IPS DF 6.9 (cell line): ENCODE data around the gene CNOT10.
A peak's percentile ranks its signal among the peaks of the same experiment; 100 is the strongest.
"Not testable (repeated sequence)": the region's sequence is repeated elsewhere in the genome, so short reads cannot be mapped to it uniquely, and the experiment has no call there.

ENCODE experiments used
- DNase-seq: peaks from one replicate; pipeline ENCODE4 v3.0.0-alpha.2; 2013; ENCODE audit warnings: low read depth, low spot score
- H3K27ac ChIP-seq: one replicate; pipeline ENCODE4 v1.5.1; 2013; ENCODE audit warnings: low read length, control low read depth
- H3K27me3 ChIP-seq: 2 replicates; pipeline ENCODE4 v1.6.1; 2013; ENCODE audit warnings: mild to moderate bottlenecking, low read length; ENCODE audit not compliant: control insufficient read depth, insufficient read depth
- H3K36me3 ChIP-seq: 2 replicates; pipeline ENCODE4 v1.6.1; 2013; ENCODE audit warnings: low read length; ENCODE audit not compliant: control insufficient read depth, insufficient read depth
- H3K4me1 ChIP-seq: 2 replicates; pipeline ENCODE4 v1.6.1; 2013; ENCODE audit warnings: low read length; ENCODE audit not compliant: control insufficient read depth, insufficient read depth
- H3K4me3 ChIP-seq: 2 replicates; pipeline ENCODE4 v1.5.1; 2013; ENCODE audit warnings: mild to moderate bottlenecking, low read length
- H3K9me3 ChIP-seq: 2 replicates; pipeline ENCODE4 v1.6.1; 2013; ENCODE audit warnings: low read length, inconsistent platforms; ENCODE audit not compliant: control insufficient read depth, insufficient read depth
- WGBS: extraction: QIAGEN DNeasy Blood & Tissue Kit; methylation state at CpG from one replicate; pipeline ENCODE4 v1.1.7; 2013; ENCODE audit warnings: mixed read lengths, missing lambda C conversion rate; ENCODE audit not compliant: insufficient read length, insufficient coverage; 5-methylcytosine and 5-hydroxymethylcytosine counted together

CNOT10 gene, protein sequence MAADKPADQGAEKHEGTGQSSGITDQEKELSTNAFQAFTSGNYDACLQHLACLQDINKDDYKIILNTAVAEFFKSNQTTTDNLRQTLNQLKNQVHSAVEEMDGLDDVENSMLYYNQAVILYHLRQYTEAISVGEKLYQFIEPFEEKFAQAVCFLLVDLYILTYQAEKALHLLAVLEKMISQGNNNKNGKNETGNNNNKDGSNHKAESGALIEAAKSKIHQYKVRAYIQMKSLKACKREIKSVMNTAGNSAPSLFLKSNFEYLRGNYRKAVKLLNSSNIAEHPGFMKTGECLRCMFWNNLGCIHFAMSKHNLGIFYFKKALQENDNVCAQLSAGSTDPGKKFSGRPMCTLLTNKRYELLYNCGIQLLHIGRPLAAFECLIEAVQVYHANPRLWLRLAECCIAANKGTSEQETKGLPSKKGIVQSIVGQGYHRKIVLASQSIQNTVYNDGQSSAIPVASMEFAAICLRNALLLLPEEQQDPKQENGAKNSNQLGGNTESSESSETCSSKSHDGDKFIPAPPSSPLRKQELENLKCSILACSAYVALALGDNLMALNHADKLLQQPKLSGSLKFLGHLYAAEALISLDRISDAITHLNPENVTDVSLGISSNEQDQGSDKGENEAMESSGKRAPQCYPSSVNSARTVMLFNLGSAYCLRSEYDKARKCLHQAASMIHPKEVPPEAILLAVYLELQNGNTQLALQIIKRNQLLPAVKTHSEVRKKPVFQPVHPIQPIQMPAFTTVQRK

DNA sequence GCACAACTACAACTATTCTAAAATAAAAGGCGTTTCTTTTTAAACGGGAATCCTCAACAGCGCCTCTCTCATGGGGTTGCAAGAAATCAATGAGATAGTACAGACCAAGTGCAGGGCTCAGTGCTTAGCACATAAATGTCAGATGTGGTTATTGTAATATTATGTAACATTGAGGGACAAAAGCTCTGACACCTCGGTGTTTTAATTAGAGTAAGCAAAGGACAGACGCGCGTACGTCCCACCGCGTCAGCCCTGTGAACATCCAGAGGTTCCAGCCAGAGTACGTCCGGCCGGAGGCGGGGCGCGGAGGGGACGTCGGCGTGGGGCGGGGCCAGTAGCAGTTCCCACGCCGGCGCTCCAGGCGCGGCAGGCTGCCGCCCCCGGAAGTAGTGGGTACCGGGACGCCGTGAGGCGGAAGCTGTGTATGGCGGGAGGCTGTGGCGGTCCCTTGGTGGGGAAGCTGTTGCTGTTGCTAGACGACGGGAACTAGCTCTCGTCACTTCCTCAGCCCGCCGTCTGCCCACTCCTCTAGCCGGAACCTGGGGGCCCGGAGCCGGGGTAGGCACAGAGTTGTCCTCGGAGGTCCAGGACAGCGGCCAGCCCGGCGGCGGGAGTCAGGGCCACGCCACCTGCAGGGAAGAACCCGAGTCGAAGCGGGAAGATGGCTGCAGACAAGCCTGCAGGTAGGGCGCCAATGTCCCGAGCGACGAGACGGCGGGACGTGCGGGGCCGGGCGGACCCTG lies at the start of gene CNOT10:
Gene CNOT10 (plus strand): TSS at position 389 of the 743 bp plus-strand sequence. CDS start 273 bp downstream, at position 662.
- Histone ChIP-seq H3K27ac (no peak within 1 kb of the TSS), H3K27me3 (no peaks in the 10 kb centered on the region), H3K36me3 (no peaks in the 10 kb centered on the region), H3K9me3 (no peaks in the 10 kb centered on the region), H3K4me3 (peak within 1 kb of the TSS; percentile 87), H3K4me1 (no peaks in the 10 kb centered on the region; the same call in 1 of the 2 replicates)
- no CpG with 5 or more reads among the region's 60 CpGs for WGBS
- DNase-seq: peak; percentile 83

- Histone ChIP-seq H3K27me3 (no peaks in the 10 kb centered on the region), H3K27ac (no peak overlapping the region), H3K4me3 (no peak overlapping the region), H3K36me3 (no peaks in the 10 kb centered on the region), H3K4me1 (no peaks in the 10 kb centered on the region), H3K9me3 (no peaks in the 10 kb centered on the region)
- DNase-seq: no peak
- WGBS: 100% methylated on average over 1 of the region's 3 CpGs
Measured at GRCh38 chr3:32640939-32641338, 44.0 kb upstream of the CNOT10 start.

DNA sequence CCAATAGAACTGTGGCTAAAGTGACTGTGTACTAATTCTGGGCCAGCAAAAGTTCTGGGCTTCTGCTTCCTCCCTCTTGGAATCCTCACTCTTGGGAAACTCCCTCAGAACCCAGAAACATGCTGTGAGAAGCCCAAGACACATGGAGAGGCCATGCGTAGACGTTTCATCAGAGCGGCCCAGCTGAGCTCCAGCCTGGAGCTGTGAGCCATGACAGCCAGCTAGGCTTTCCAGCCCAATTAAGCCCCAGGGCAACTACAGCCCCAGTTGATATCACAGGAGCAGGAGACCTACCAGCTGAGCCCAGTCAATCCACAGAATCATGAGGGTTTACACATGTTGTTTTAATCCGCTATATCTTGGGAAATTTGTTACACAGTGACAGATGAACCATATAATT lies 43.6 kb upstream of the CNOT10 start:
- no peak overlapping the region for H3K27ac ChIP-seq
- no CpG with 5 or more reads among the region's 4 CpGs for WGBS
- no peak overlapping the region for H3K4me3 ChIP-seq
- H3K27me3 ChIP-seq: no peaks in the 10 kb centered on the region
- H3K4me1 ChIP-seq: no peaks in the 10 kb centered on the region
- DNase-seq: no peak
- no peaks in the 10 kb centered on the region for H3K36me3 ChIP-seq
- no peaks in the 10 kb centered on the region for H3K9me3 ChIP-seq

GRCh38 chr3:32643354-32643753 lies 41.6 kb upstream of the CNOT10 start:
- no peaks in the 10 kb centered on the region for H3K27me3 ChIP-seq
- no peaks in the 10 kb centered on the region for H3K36me3 ChIP-seq
- no peak overlapping the region for H3K27ac ChIP-seq
- no peaks in the 10 kb centered on the region for H3K4me1 ChIP-seq
- H3K4me3 ChIP-seq: no peak overlapping the region
- no CpG with 5 or more reads among the region's 4 CpGs for WGBS
- no peaks in the 10 kb centered on the region for H3K9me3 ChIP-seq
- no peak for DNase-seq

- H3K36me3 ChIP-seq: no peaks in the 10 kb centered on the region
- no peaks in the 10 kb centered on the region for H3K27me3 ChIP-seq
- WGBS: no CpG with 5 or more reads among the region's 4 CpGs
- no peak overlapping the region for H3K27ac ChIP-seq
- no peaks in the 10 kb centered on the region for H3K4me1 ChIP-seq
- no peak for DNase-seq
- H3K4me3 ChIP-seq: no peak overlapping the region
- H3K9me3 ChIP-seq: no peaks in the 10 kb centered on the region
Measured at GRCh38 chr3:32643816-32644215, 41.2 kb upstream of the CNOT10 start.

DNA sequence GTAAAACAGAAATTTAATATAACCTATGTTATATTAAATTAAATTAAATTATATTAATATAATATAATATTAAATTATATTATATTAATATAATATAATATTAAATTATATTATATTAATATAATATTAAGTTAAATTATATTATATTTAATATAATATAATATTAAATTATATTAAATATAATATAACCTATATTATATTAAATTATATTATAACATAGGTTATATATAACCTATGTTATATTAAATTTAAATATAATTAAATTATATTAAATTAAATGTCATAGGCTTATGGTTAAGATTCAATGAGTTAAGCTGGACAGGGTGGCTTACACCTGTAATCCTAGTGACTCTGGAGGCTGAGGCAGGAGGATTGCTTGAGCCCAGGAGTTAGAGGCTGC lies 40.6 kb upstream of the CNOT10 start:
- Histone ChIP-seq H3K36me3 (no peaks in the 10 kb centered on the region), H3K4me3 (no peak overlapping the region), H3K4me1 (no peaks in the 10 kb centered on the region), H3K9me3 (no peaks in the 10 kb centered on the region), H3K27me3 (no peaks in the 10 kb centered on the region), H3K27ac (no peak overlapping the region)
- no peak for DNase-seq

DNA sequence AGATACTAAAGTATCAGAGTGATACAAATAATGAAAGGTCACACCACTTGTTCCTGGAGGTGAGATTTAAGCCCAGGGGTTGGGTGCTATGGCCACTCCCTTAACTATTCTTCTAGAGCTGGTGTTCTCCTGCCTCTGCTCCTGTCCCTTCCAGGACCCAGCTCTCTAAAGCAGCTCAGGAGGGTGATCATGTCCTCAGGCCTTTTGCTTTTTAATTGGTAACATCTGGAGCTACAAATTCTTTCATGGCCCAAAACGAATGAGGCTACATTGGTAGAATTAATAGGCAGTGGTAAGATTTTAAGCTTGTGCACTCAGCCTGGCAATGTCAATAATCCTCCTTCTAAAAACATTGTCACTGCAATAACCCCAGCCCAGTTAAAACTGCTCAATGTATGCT lies 38.2 kb upstream of the CNOT10 start:
- no peaks in the 10 kb centered on the region for H3K9me3 ChIP-seq
- no peaks in the 10 kb centered on the region for H3K4me1 ChIP-seq
- no CpG with 5 or more reads among the region's 1 CpG for WGBS
- no peak overlapping the region for H3K27ac ChIP-seq
- H3K27me3 ChIP-seq: no peaks in the 10 kb centered on the region
- no peak overlapping the region for H3K4me3 ChIP-seq
- DNase-seq: no peak
- no peaks in the 10 kb centered on the region for H3K36me3 ChIP-seq

GRCh38 chr3:32652337-32653100 lies 32.5 kb upstream of the CNOT10 start:
- no CpG with 5 or more reads among the region's 9 CpGs for WGBS
- not testable (repeated sequence) for H3K27me3 ChIP-seq, DNase-seq, H3K27ac ChIP-seq, H3K4me3 ChIP-seq, H3K4me1 ChIP-seq, H3K9me3 ChIP-seq, H3K36me3 ChIP-seq

DNA sequence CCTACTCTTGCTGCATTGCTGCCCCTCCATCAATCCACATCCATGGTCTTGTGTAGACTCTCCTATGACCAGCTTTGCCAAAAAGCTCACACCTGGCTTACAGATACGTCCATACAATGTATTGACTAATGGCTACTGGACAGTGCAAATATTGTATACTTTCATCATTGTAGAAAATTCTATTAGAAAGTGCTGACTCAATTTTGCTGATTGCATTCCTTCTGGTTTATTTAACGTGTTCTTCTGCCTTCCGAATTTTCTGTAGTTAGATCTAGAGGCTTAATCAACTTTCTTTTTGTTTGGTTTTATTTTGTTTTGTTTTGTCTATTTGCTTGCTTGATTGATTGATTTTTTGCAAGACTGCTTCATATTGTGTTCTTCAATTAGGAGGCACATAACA lies 29.8 kb upstream of the CNOT10 start:
- no peaks in the 10 kb centered on the region for H3K36me3 ChIP-seq
- H3K4me1 ChIP-seq: no peaks in the 10 kb centered on the region; the same call in 1 of the 2 replicates
- no peaks in the 10 kb centered on the region for H3K9me3 ChIP-seq
- H3K27me3 ChIP-seq: no peaks in the 10 kb centered on the region
- no peak for DNase-seq
- H3K4me3 ChIP-seq: no peak overlapping the region
- WGBS: no CpG with 5 or more reads among the region's 3 CpGs
- no peak overlapping the region for H3K27ac ChIP-seq

DNA sequence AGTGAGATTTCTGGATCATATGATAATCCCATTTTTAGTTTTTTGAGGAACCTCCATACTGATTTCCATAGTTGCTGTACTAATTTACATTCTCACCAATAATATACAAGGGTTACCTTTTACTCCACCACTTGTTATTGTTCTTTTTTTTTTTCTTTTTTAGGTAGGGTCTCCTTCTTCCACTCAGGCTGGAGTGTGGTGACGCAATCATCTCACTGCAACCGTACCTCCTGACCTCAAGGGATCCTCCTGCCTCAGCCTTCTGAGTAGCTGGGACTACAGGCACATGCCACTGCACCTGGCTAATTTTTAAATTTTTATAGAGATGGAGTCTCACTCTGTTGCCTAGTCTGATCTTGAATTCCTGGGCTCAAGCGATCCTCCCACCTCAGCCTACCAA lies 24.4 kb upstream of the CNOT10 start:
- Histone ChIP-seq H3K4me1 (no peaks in the 10 kb centered on the region), H3K36me3 (no peaks in the 10 kb centered on the region), H3K27ac (no peak overlapping the region), H3K9me3 (no peaks in the 10 kb centered on the region), H3K4me3 (no peak overlapping the region), H3K27me3 (no peaks in the 10 kb centered on the region)
- WGBS: no CpG with 5 or more reads among the region's 3 CpGs
- DNase-seq: no peak
